ENCODE data around the gene PTGFR. TPM values are rescaled to one million over a fixed set of nuclear protein-coding genes. Genes with fewer than 3 reads are reported as not detected.

PTGFR gene
- polyA plus RNA-seq, 3 donors = 0.43 to 0.88 TPM; not detected in 1

DNA sequence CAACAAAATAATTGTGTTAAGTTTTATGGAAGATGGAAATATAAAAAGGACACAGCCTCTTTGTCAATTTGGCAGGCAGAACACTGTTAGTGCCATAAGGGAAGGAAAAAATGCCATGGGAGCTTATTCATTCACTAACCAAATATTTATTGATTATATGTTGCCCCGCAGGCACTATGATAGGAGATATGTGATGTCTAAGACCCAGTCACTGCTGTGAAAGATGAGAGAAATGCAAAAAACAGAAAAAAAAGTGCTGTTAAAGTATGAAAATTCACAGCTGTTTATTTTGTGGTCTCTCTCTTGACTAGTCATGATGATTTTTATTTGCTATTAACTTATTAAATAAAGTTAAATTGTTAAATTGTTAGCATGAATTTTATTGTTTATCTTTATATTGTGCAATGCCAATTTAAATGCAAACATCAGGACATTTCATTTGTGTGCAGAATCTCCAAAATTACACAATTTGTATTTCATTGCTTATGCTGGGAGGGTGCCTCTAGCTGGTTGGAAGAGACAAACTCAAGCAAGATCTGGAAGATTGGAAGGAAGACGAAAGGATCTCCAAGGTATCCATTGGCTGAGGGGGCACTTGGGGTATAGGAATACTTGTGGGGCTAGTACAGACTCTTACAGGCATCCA lies 17.8 kb upstream of the PTGFR start:
- Histone ChIP-seq H3K36me3 (replicated peaks in 1 of 2; ENCODE audit: control insufficient read depth in 1 of 2, insufficient read depth in 2 of 2, low read length in 2 of 2) (no peaks in the 10 kb centered on the region), H3K4me3 (replicated peaks in 1 of 3; ENCODE audit: low read depth in 2 of 3, low read length in 3 of 3) (no peak overlapping the region), H3K4me2 (replicated peaks; ENCODE audit: extremely low read depth, low read length, poor library complexity, severe bottlenecking) (no peak overlapping the region), H3K79me2 (ENCODE audit: insufficient read depth, low read length) (no peaks in the 10 kb centered on the region), H2AFZ (ENCODE audit: insufficient read depth, low read depth, low read length, poor library complexity, severe bottlenecking) (no peak overlapping the region), H4K20me1 (ENCODE audit: insufficient read depth, low read length) (no peaks in the 10 kb centered on the region), H3K27me3 (ENCODE audit: control insufficient read depth in 2 of 2, insufficient read depth in 2 of 2, low read length in 2 of 2) (no peaks in the 10 kb centered on the region), H3K4me1 (ENCODE audit: control insufficient read depth in 1 of 2, insufficient read depth in 2 of 2, low read length in 2 of 2) (peaks cover 17 to 25% of the 10 kb centered on the region in 2 donors), H3K27ac (ENCODE audit: low read depth in 1 of 2, low read length in 2 of 2) (no peak overlapping the region), H3K9me3 (replicated peaks in 1 of 2; ENCODE audit: control insufficient read depth in 1 of 2, insufficient read depth in 1 of 2, low read length in 2 of 2) (no peaks in the 10 kb centered on the region), H3K9ac (ENCODE audit: insufficient read depth, low read length, poor library complexity, severe bottlenecking) (no peak overlapping the region)
- Mint-ChIP-seq H3K27me3 (ENCODE audit: low read depth in 3 of 3) (peaks cover 0 to 2% (median 2%) of the 10 kb centered on the region in 3 donors), H3K4me3 (no peak overlapping the region), H3K4me1 (peaks cover 14% of the 10 kb centered on the region), H3K36me3 (no peaks in the 10 kb centered on the region), H3K27ac (no peak overlapping the region), H3K9me3 (peaks cover 0 to 5% (median 0%) of the 10 kb centered on the region in 7 donors)
- intact Hi-C loops (cut with micrococcal nuclease) = no loop called here
- 67% methylated on average over 1 of the region's 2 CpGs for WGBS (ENCODE audit: insufficient coverage)
- DNase-seq = no peak
- TF ChIP-seq, protein P1, sequence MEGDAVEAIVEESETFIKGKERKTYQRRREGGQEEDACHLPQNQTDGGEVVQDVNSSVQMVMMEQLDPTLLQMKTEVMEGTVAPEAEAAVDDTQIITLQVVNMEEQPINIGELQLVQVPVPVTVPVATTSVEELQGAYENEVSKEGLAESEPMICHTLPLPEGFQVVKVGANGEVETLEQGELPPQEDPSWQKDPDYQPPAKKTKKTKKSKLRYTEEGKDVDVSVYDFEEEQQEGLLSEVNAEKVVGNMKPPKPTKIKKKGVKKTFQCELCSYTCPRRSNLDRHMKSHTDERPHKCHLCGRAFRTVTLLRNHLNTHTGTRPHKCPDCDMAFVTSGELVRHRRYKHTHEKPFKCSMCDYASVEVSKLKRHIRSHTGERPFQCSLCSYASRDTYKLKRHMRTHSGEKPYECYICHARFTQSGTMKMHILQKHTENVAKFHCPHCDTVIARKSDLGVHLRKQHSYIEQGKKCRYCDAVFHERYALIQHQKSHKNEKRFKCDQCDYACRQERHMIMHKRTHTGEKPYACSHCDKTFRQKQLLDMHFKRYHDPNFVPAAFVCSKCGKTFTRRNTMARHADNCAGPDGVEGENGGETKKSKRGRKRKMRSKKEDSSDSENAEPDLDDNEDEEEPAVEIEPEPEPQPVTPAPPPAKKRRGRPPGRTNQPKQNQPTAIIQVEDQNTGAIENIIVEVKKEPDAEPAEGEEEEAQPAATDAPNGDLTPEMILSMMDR (IDR thresholded peaks at IDR 0.05) = no peak

DNA sequence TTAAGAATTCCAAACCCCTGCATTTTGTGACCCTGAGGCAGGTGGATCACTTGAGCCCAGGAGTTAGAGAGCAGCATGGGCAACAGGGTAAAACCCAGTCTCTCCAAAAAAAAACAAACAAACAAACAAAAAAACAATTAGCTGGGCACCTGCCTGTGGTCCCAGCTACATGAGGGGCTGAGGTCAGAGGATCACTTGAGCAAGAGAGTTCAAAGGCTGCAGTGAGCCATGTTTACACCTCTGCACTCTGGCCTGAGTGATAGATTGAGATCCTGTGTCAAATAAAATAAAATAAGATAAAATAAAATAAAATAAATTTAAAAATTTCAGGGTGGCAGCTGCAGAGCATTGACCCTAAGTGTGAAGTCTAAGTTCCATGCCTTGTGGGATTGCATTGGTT lies 16.7 kb upstream of the PTGFR start:
- TF ChIP-seq, protein P1 (IDR thresholded peaks at IDR 0.05) = no peak
- Histone ChIP-seq H3K9ac (ENCODE audit: insufficient read depth, low read length, poor library complexity, severe bottlenecking) (no peak overlapping the region), H3K27me3 (ENCODE audit: control insufficient read depth in 2 of 2, insufficient read depth in 2 of 2, low read length in 2 of 2) (no peaks in the 10 kb centered on the region), H3K79me2 (ENCODE audit: insufficient read depth, low read length) (no peaks in the 10 kb centered on the region), H3K4me3 (replicated peaks in 1 of 3; ENCODE audit: low read depth in 2 of 3, low read length in 3 of 3) (no peak overlapping the region), H3K36me3 (replicated peaks in 1 of 2; ENCODE audit: control insufficient read depth in 1 of 2, insufficient read depth in 2 of 2, low read length in 2 of 2) (no peaks in the 10 kb centered on the region), H3K4me2 (replicated peaks; ENCODE audit: extremely low read depth, low read length, poor library complexity, severe bottlenecking) (no peak overlapping the region), H3K9me3 (replicated peaks in 1 of 2; ENCODE audit: control insufficient read depth in 1 of 2, insufficient read depth in 1 of 2, low read length in 2 of 2) (no peaks in the 10 kb centered on the region), H2AFZ (ENCODE audit: insufficient read depth, low read depth, low read length, poor library complexity, severe bottlenecking) (no peak overlapping the region), H3K4me1 (ENCODE audit: control insufficient read depth in 1 of 2, insufficient read depth in 2 of 2, low read length in 2 of 2) (peaks cover 17 to 25% of the 10 kb centered on the region in 2 donors), H4K20me1 (ENCODE audit: insufficient read depth, low read length) (no peaks in the 10 kb centered on the region), H3K27ac (ENCODE audit: low read depth in 1 of 2, low read length in 2 of 2) (no peak overlapping the region)
- intact Hi-C loops (cut with micrococcal nuclease) = no loop called here
- Mint-ChIP-seq H3K36me3 (no peaks in the 10 kb centered on the region), H3K4me1 (peaks cover 14% of the 10 kb centered on the region), H3K4me3 (no peak overlapping the region), H3K27ac (peak overlapping the region in 1 of 7 donors; percentile 5), H3K27me3 (ENCODE audit: low read depth in 3 of 3) (peaks cover 0 to 4% (median 2%) of the 10 kb centered on the region in 3 donors), H3K9me3 (peaks cover 0 to 5% (median under 1%) of the 10 kb centered on the region in 7 donors)
- no peak for DNase-seq

All from CD14-positive monocyte (primary cell).